Right lobe of liver (tissue), 4 donors: ENCODE results near the gene AGBL3.

ENCODE experiments used
- CTCF ChIP-seq, 4 donors: fragments of 200-600 bp in 3 of 4; fragments of 450-650 bp in 1 of 4; IDR thresholded peaks; one replicate each; pipeline versions ENCODE4 v1.5.1 to v1.8.0; 2016 to 2022; ENCODE audit warnings: antibody characterized with exemption in 4 of 4, mild to moderate bottlenecking in 2 of 4
- POLR2A ChIP-seq: fragments of 450-650 bp; IDR thresholded peaks from one replicate; pipeline ENCODE4 v1.6.1; 2017; ENCODE audit warnings: antibody characterized with exemption, mild to moderate bottlenecking
- donor health status: DM: no; HTN: no; CAD: no.
- donor health status: DM: no; HTN: no; CAD: no.
- donor health status: DM: no; HTN: yes; CAD: no.

- no peak for TF ChIP-seq CTCF (IDR thresholded peaks at IDR 0.05)
- TF ChIP-seq POLR2A = no peak
Observed at GRCh38 chr7:135180122-135180521, 193.8 kb downstream of the AGBL3 start.
